ENCODE measurements around the gene SHC3. TPM values are rescaled to one million over a fixed set of nuclear protein-coding genes. Genes with fewer than 3 reads are reported as not detected.
A peak's percentile ranks its signal among the peaks of the same experiment; 100 is the strongest.

The SHC3 gene
- total and polyA plus RNA-seq, 9 of the 15 experiments (the other 6 are each of a cell fraction or from before 2014, with no cell fraction given) = not detected

- POLR2A ChIA-PET = no interaction called here
- intact Hi-C loops (cut with micrococcal nuclease) (no loop called here), in situ Hi-C loops (cut with MboI) (no loop called here)
- 0% methylated on average over 8 of the region's 14 CpGs for WGBS (ENCODE audit: insufficient coverage, low coverage, missing lambda C conversion rate)
- no peaks in the 10 kb centered on the region for H4K20me1 ChIP-seq (replicated peaks; ENCODE audit: control insufficient read depth, insufficient read depth, low read length)
- no peak overlapping the region for H3K4me2 ChIP-seq (ENCODE audit: insufficient read depth, low read length)
- FAIRE-seq = no peak
- no TSS peak for BruUV-seq (replicated peaks)
- no peaks in the 10 kb centered on the region for H3K9me3 ChIP-seq (replicated peaks; ENCODE audit: control insufficient read depth, insufficient read depth, low read depth, low read length)
- DNase-seq (ENCODE audit: extremely low read depth in 1 of 4, low spot score in 3 of 4) = no peak
- no peak overlapping the region for H2AFZ ChIP-seq (ENCODE audit: low read depth, low read length)
- H3K9me1 ChIP-seq (ENCODE audit: control insufficient read depth, insufficient read depth, low read length) = no peaks in the 10 kb centered on the region
- CTCF ChIA-PET (ENCODE audit: low intra/inter-chr PET ratio) = no interaction called here
- peak; percentile 73 for TF ChIP-seq MEIS2 (IDR thresholded peaks at IDR 0.05; ENCODE audit: partially characterized antibody)
- TF ChIP-seq SPI1 (IDR thresholded peaks at IDR 0.05; ENCODE audit: borderline replicate concordance, low read depth, low read length) = peak; percentile 24; the same call in 1 of the 2 replicates
- TF ChIP-seq NFE2 (IDR thresholded peaks at IDR 0.05; ENCODE audit: low read depth) = 0 out of 2 replicates have a peak, but pooled peaks have one; percentile 6
- TF ChIP-seq JUND (IDR thresholded peaks at IDR 0.05; ENCODE audit: borderline replicate concordance, low read depth, low read length) = no peak; the same call in 1 of the 2 replicates
- peak; percentile 24; the same call in 1 of the 3 replicates for TF ChIP-seq JUND (tag; IDR thresholded peaks at IDR 0.05; ENCODE audit: borderline replicate concordance, low read depth, low read length)
- no peak for TF ChIP-seq PBX2 (CRISPR knock-in tag; IDR thresholded peaks at IDR 0.05; ENCODE audit: low read depth)
- peak; percentile 47 for TF ChIP-seq PBX2 (tag; conservative IDR thresholded peaks at IDR 0.05; ENCODE audit: low read depth)
- TF ChIP-seq ETV6 (IDR thresholded peaks at IDR 0.05; ENCODE audit: borderline replicate concordance in 1 of 2, low read depth in 2 of 2, low read length in 1 of 2) = peak in 1 of 2 experiments; percentile 36; a peak in 1 of 4 replicates
- no peak for TF ChIP-seq ETV6 (CRISPR knock-in tag; IDR thresholded peaks at IDR 0.05; ENCODE audit: borderline replicate concordance)
- TF ChIP-seq FOSL1 (tag; conservative IDR thresholded peaks at IDR 0.05) = peak; percentile 69
- TF ChIP-seq RCOR1 (IDR thresholded peaks at IDR 0.05; ENCODE audit: borderline replicate concordance in 1 of 2, low read depth in 2 of 2, low read length in 2 of 2) = peak in 1 of 2 experiments; percentile 65; a peak in 2 of 4 replicates
- no peak for TF ChIP-seq HDAC8 (tag; IDR thresholded peaks at IDR 0.05)
- no peak for TF ChIP-seq RBM22 (IDR thresholded peaks at IDR 0.05; ENCODE audit: low read depth, low read length, poor library complexity, severe bottlenecking)
- no peak for TF ChIP-seq ZBED1 (IDR thresholded peaks at IDR 0.05)
- no peak for TF ChIP-seq TCF7 (IDR thresholded peaks at IDR 0.05; ENCODE audit: borderline replicate concordance)
- TF ChIP-seq PKNOX1 (IDR thresholded peaks at IDR 0.05) = peak; percentile 51; the same call in 1 of the 2 replicates
- TF ChIP-seq KDM1A (IDR thresholded peaks at IDR 0.05) = peak; percentile 70 to 74
- peak; percentile 51 for TF ChIP-seq ATF3 (IDR thresholded peaks at IDR 0.05)
- no peak for TF ChIP-seq ATF3 (CRISPR knock-in tag; conservative IDR thresholded peaks at IDR 0.05)
- no peak overlapping the region for H3K27ac ChIP-seq (ENCODE audit: extremely low read depth, low read depth, low read length)
- no peaks in the 10 kb centered on the region for H3K79me2 ChIP-seq (ENCODE audit: control insufficient read depth, insufficient read depth, low read length)
- ATAC-seq = no peak
- H3K9ac ChIP-seq (ENCODE audit: insufficient read depth in 1 of 2, low read depth in 2 of 2, low read length in 2 of 2) = no peak overlapping the region
- H3K4me1 ChIP-seq (replicated peaks in 1 of 2; ENCODE audit: control insufficient read depth in 2 of 2, insufficient read depth in 2 of 2, low read length in 2 of 2) = no peaks in the 10 kb centered on the region
- no peaks in the 10 kb centered on the region; a peak in 1 of 5 replicates for H3K27me3 ChIP-seq (ENCODE audit: control insufficient read depth in 2 of 2, insufficient read depth in 2 of 2, low read length in 2 of 2)
- H3K4me3 ChIP-seq = no peak overlapping the region
- no peaks in the 10 kb centered on the region for H3K36me3 ChIP-seq (ENCODE audit: control insufficient read depth, insufficient read depth, low read length)
Measured at GRCh38 chr9:89154651-89155336, 23.8 kb downstream of the SHC3 start.
